ENCODE data around the gene GALNT10. TPM values are rescaled to one million over a fixed set of nuclear protein-coding genes. Genes with fewer than 3 reads are reported as not detected.
A peak's percentile ranks its signal among the peaks of the same experiment; 100 is the strongest.

GALNT10 gene
- total and polyA plus RNA-seq, 2 donors from 2014 or later = 13.0 to 44.3 TPM

GRCh38 chr5:154403234-154403633 is 212.7 kb downstream of the GALNT10 start:
- Histone ChIP-seq H3K4me3 (ENCODE audit: low read length in 3 of 3) (no peak overlapping the region), H3K36me3 (ENCODE audit: control insufficient read depth in 2 of 3, insufficient read depth in 3 of 3, low read length in 3 of 3) (no peaks in the 10 kb centered on the region), H3K9ac (ENCODE audit: low read length in 3 of 3) (no peak overlapping the region), H3K27ac (ENCODE audit: low read depth in 2 of 2, low read length in 2 of 2) (no peak overlapping the region), H3K27me3 (ENCODE audit: control insufficient read depth, insufficient read depth, low read length) (no peaks in the 10 kb centered on the region), H3K4me1 (ENCODE audit: control insufficient read depth in 2 of 3, insufficient read depth in 2 of 3, low read depth in 1 of 3, low read length in 3 of 3) (no peaks in the 10 kb centered on the region), H3K9me3 (ENCODE audit: control insufficient read depth in 2 of 3, insufficient read depth in 1 of 3, low read length in 3 of 3) (no peaks in the 10 kb centered on the region)
- TF ChIP-seq CTCF (IDR thresholded peaks at IDR 0.05; ENCODE audit: borderline replicate concordance, extremely low read depth, insufficient read depth) = no peak
- DNase-seq = no peak
- intact Hi-C loops (cut with DNase I) = loop anchor here (10.0 kb wide), 1 partner anchor 218 kb away; no protein-coding TSS in a partner anchor
- no peak for FAIRE-seq

- H3K4me3 ChIP-seq (ENCODE audit: low read length in 3 of 3) = no peak overlapping the region
- H3K9me3 ChIP-seq (ENCODE audit: control insufficient read depth in 2 of 3, insufficient read depth in 1 of 3, low read length in 3 of 3) = no peaks in the 10 kb centered on the region
- FAIRE-seq (no peak), DNase-seq (no peak)
- TF ChIP-seq CTCF (IDR thresholded peaks at IDR 0.05; ENCODE audit: borderline replicate concordance, extremely low read depth, insufficient read depth) = no peak
- intact Hi-C loops (cut with DNase I) = loop anchor here (10.0 kb wide), 1 partner anchor 219 kb away; no protein-coding TSS in a partner anchor
- no peaks in the 10 kb centered on the region for H3K4me1 ChIP-seq (ENCODE audit: control insufficient read depth in 2 of 3, insufficient read depth in 2 of 3, low read depth in 1 of 3, low read length in 3 of 3)
- H3K36me3 ChIP-seq (ENCODE audit: control insufficient read depth in 2 of 3, insufficient read depth in 3 of 3, low read length in 3 of 3) = no peaks in the 10 kb centered on the region
- no peak overlapping the region for H3K9ac ChIP-seq (ENCODE audit: low read length in 3 of 3)
- no peaks in the 10 kb centered on the region for H3K27me3 ChIP-seq (ENCODE audit: control insufficient read depth, insufficient read depth, low read length)
- no peak overlapping the region for H3K27ac ChIP-seq (ENCODE audit: low read depth in 2 of 2, low read length in 2 of 2)
Observed at GRCh38 chr5:154403776-154404387, 213.3 kb downstream of the GALNT10 start.

GRCh38 chr5:154405078-154405792 is 214.7 kb downstream of the GALNT10 start:
- H3K9ac ChIP-seq (ENCODE audit: low read length in 3 of 3) = peak overlapping the region in 1 of 3 donors; percentile 44
- H3K4me1 ChIP-seq (ENCODE audit: control insufficient read depth in 2 of 3, insufficient read depth in 2 of 3, low read depth in 1 of 3, low read length in 3 of 3) = no peaks in the 10 kb centered on the region
- intact Hi-C loops (cut with DNase I) = loop anchor here (5.0 to 10.0 kb wide), 2 partner anchors 220 to 333 kb away; no protein-coding TSS in a partner anchor
- no peaks in the 10 kb centered on the region for H3K36me3 ChIP-seq (ENCODE audit: control insufficient read depth in 2 of 3, insufficient read depth in 3 of 3, low read length in 3 of 3)
- no peaks in the 10 kb centered on the region for H3K9me3 ChIP-seq (ENCODE audit: control insufficient read depth in 2 of 3, insufficient read depth in 1 of 3, low read length in 3 of 3)
- no peak overlapping the region for H3K27ac ChIP-seq (ENCODE audit: low read depth in 2 of 2, low read length in 2 of 2)
- peak overlapping the region; percentile 18 to 52 (median 44) for H3K4me3 ChIP-seq (ENCODE audit: low read length in 3 of 3)
- no peaks in the 10 kb centered on the region for H3K27me3 ChIP-seq (ENCODE audit: control insufficient read depth, insufficient read depth, low read length)
- peak; percentile 90 for TF ChIP-seq CTCF (IDR thresholded peaks at IDR 0.05; ENCODE audit: borderline replicate concordance, extremely low read depth, insufficient read depth)
- FAIRE-seq (no peak), DNase-seq (peak; percentile 88 to 93 (median 90))
